ENCODE results near the gene TSPAN14.
"Not testable (repeated sequence)": the region's sequence is repeated elsewhere in the genome, so short reads cannot be mapped to it uniquely, and the experiment has no call there.

The TSPAN14 gene

GRCh38 chr10:80530251-80530650 is 76.1 kb downstream of the TSPAN14 start:
- peak; percentile 33 for DNase-seq

GRCh38 chr10:80530816-80531215 is 76.7 kb downstream of the TSPAN14 start:
- DNase-seq, result no peak

GRCh38 chr10:80532571-80532970 is 78.5 kb downstream of the TSPAN14 start:
- DNase-seq, result no peak

DNA sequence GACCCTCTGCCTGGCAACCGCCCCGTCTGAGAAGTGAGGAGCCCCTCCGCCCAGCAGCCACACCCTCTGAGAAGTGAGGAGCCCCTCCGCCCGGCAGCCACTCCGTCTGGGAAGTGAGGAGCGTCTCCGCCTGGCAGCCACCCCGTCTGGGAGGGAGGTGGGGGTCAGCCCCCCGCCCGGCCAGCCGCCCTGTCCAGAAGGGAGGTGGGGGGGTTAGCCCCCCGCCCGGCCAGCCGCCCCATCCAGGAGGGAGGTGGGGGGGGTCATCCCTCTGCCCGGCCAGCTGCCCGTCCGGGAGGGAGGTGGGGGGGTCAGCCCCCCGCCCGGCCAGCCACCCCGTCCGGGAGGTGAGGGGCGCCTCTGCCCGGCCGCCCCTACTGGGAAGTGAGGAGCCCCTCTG is 79.9 kb downstream of the TSPAN14 start:
- DNase-seq, result not testable (repeated sequence)

DNA sequence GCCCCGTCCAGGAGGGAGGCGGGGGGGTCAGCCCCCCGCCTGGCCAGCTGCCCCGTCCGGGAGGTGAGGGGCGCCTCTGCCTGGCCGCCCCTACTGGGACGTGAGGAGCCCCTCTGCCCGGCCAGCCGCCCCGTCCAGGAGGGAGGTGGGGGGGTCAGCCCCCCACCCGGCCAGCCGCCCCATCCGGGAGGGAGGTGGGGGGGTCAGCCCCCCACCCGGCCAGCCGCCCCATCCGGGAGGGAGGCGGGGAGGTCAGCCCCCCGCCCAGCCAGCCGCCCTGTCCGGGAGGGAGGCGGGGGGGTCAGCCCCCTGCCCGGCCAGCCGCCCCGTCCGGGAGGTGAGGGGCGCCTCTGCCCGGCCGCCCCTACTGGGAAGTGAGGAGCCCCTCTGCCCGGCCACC is 80.5 kb downstream of the TSPAN14 start:
- not testable (repeated sequence) for DNase-seq

DNA sequence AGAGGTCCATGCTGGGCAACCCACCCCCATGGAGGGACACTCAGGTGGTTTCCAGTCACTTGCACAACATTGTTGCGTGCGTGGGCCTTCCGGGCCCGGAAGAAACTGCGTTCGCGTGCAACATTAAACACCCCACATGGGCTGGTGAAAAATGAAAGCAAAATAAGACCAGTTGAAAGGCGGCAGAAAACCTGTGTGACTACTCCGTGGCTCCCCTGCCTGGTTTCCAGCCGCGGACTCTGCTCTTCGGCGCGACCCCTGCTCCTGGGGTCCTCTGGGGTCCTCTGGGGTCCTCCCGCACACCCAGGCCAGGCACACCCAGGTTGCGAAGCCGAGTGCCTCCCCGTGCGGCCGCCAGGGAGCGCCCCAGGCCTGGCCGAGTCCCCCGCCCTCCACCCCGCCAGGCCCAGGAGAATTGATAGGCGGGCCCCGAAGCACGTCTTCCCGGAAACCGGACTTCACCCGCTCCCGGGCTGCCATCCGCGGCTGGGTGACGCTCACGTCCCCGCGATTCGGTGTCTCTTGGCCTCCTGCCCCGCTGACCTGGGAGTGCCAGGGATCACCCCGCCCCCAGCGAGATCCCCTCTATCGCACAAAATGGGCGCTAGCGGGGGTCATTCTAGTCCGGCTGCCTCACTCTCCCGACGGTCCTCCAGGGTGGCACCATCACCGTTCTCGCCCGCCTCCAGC is 81.7 kb downstream of the TSPAN14 start:
- DNase-seq, result no peak

DNA sequence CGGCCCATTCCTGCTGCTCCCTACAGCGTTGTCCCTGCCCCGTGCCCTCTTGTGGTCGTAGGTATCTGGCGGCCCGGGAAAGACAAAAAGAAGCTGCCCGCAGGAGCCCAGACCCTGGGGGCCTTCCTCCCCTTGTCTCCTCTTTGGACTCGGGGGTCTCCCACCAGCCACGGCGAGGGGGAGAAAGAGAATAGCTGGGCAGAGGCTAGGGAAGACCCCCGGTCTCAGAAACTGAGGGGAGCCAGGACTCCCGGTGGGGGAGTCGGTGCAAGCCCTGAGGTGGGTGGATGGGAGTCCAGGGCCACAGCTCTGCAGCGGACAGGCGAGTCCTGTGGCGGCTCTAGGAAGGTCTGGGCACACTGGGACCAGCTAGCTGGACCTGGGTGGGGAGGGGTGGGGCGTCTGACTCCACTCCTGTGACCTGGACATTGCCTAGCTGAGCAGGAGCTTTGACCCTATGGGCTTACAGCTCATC is 82.3 kb downstream of the TSPAN14 start:
- DNase-seq, result no peak

- DNase-seq, result no peak
Observed at GRCh38 chr10:80537086-80537735, 83.1 kb downstream of the TSPAN14 start.

GRCh38 chr10:80537736-80538480 is 83.8 kb downstream of the TSPAN14 start, which contains the start of gene SH2D4B:
Gene SH2D4B (plus strand): TSS chr10:80537902. CDS start chr10:80538332, 430 bp downstream.
- no peak for DNase-seq

- DNase-seq, result no peak
Observed at GRCh38 chr10:80538481-80539185, 84.5 kb downstream of the TSPAN14 start.

- no peak for DNase-seq
Observed at GRCh38 chr10:80539421-80540031, 85.4 kb downstream of the TSPAN14 start.

- no peak for DNase-seq
Observed at GRCh38 chr10:80540136-80540535, 86.0 kb downstream of the TSPAN14 start.

GRCh38 chr10:80540618-80540980 is 86.5 kb downstream of the TSPAN14 start:
- no peak for DNase-seq

- DNase-seq, result no peak
Observed at GRCh38 chr10:80540981-80541750, 87.1 kb downstream of the TSPAN14 start.

DNA sequence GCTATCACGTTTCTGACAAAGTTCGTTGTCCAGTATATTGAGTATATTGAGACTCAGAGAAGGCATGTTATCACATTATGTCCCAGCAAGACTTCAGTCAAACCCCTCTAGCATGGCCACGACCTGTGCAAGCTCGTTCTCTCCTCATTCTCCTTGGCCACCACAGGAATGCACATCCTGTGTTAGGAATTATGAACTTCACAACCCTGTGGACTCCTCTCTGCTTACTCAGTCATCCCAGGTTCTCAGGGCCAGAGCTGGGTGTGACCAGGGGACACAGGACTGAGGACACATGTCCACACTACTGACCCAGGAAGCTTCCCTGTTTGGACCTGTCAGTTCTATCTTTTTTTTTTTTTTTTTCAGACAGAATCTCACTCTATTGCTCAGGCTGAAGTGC is 87.9 kb downstream of the TSPAN14 start:
- DNase-seq, result no peak

GRCh38 chr10:80542652-80543318 is 88.7 kb downstream of the TSPAN14 start:
- DNase-seq, result no peak

DNA sequence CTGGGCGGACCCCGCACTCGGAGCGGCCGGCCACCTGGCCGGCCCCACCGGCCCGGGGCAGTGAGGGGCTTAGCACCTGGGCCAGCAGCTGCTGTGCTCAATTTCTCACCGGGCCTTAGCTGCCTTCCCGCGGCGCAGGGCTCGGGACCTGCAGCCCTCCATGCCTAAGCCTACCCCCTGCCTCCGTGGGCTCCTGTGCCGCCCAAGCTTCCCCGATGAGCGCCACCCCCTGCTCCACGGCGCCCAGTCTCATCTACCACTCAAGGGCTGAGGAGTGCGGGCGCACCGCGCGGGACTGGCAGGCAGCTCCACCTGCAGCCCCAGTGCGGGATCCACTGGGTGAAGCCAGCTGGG is 89.2 kb downstream of the TSPAN14 start:
- DNase-seq, result not testable (repeated sequence)

- DNase-seq, result no peak
Observed at GRCh38 chr10:80544316-80544953, 90.3 kb downstream of the TSPAN14 start.

DNA sequence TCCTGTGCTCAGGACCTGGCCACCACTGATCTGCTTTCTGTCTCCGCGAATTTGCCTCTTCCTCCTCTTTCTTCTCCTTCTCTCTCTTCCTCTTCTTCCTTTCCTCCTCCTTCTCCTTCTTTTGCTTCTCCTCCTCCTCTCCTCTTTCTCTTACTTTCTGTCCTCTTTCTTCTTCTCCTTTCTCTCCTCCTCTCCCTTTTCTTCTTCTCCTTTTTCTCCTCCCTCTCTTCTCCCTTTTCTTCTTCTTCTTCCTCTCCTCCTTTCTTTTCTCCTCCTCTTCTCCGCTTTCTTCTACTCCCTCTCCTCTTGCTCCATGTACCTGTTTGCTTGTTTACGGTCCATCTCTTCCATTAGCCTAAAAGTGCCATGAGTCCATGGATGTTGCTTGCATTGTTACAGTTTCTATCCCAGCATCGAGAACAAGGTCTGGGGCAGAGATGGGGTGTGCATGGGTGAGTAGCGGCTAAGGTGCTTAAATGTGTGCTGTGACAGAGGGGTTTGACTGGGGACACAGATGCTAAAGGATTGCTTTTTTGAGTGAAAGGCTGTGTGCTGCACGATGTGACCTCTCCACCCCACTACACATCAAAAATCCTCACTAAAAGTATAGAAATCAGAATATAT is 91.3 kb downstream of the TSPAN14 start:
- no peak for DNase-seq

DNA sequence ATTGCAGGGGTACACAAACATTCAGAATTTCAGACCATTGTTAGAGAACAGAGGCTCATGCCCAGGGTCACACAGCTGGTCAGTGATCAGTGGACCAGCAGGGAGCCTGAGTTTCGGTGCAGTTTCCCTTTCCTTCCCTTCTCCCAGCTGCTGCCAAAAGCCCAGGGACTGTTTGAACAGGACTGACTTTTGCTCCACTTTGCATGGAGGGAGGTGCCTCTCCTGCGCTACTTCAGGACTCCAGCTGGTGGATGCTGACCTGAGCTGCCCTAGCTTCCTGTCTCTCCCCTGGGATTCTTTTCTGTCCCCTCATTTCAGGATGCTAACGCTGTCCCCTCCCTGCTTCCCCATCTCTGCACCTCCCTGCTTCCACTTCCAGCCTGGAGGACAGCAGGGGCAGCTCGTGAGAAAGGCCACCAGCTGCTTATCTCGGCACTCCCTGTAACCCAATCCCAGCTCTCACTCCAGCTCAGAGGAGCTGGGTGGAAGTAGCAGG is 98.1 kb downstream of the TSPAN14 start:
- DNase-seq, result no peak
